ENCODE measurements around the gene MBD6. TPM values are rescaled to one million over a fixed set of nuclear protein-coding genes. Genes with fewer than 3 reads are reported as not detected.

Gene MBD6
- total RNA-seq, 1 donor from 2014 or later = 58.5 TPM

GRCh38 chr12:57473886-57474285 is 48.7 kb upstream of the MBD6 start:
- Histone ChIP-seq H4K20me1 (ENCODE audit: insufficient read depth, low read length) (no peaks in the 10 kb centered on the region), H3K27ac (ENCODE audit: low read depth, low read length) (no peak overlapping the region), H3K4me1 (ENCODE audit: insufficient read depth, low read length) (peaks cover 9% of the 10 kb centered on the region), H3K27me3 (ENCODE audit: insufficient read depth, low read length) (peaks cover 46% of the 10 kb centered on the region), H3K4me3 (ENCODE audit: insufficient read depth, low read depth, low read length) (no peak overlapping the region), H3K4me2 (ENCODE audit: low read length) (no peak overlapping the region), H3K36me3 (ENCODE audit: insufficient read depth, low read length) (no peaks in the 10 kb centered on the region), H2AFZ (ENCODE audit: low read depth, low read length) (no peak overlapping the region), H3K9ac (ENCODE audit: low read length) (no peak overlapping the region), H3K79me2 (ENCODE audit: insufficient read depth, low read length) (no peaks in the 10 kb centered on the region), H3K9me3 (ENCODE audit: insufficient read depth, low read depth, low read length) (no peaks in the 10 kb centered on the region)
- FAIRE-seq (no peak), DNase-seq (ENCODE audit: low read depth) (no peak)
- Mint-ChIP-seq H3K36me3 (ENCODE audit: low read depth, unreplicated experiment) (peaks cover 9% of the 10 kb centered on the region), H3K9me3 (ENCODE audit: unreplicated experiment) (peaks cover 16% of the 10 kb centered on the region), H3K27ac (ENCODE audit: unreplicated experiment) (no peak overlapping the region), H3K4me1 (ENCODE audit: low read depth, unreplicated experiment) (peaks cover 12% of the 10 kb centered on the region), H3K4me3 (ENCODE audit: unreplicated experiment) (no peak overlapping the region), H3K27me3 (ENCODE audit: low read depth, unreplicated experiment) (peaks cover 70% of the 10 kb centered on the region)
- TF ChIP-seq EZH2 (IDR thresholded peaks at IDR 0.05; ENCODE audit: insufficient read depth, low read length) (no peak), CTCF (IDR thresholded peaks at IDR 0.05; ENCODE audit: insufficient read depth, low read depth, low read length) (no peak)

- Mint-ChIP-seq H3K27ac (ENCODE audit: unreplicated experiment) (no peak overlapping the region), H3K4me1 (ENCODE audit: low read depth, unreplicated experiment) (peaks cover 15% of the 10 kb centered on the region), H3K27me3 (ENCODE audit: low read depth, unreplicated experiment) (peaks cover 67% of the 10 kb centered on the region), H3K36me3 (ENCODE audit: low read depth, unreplicated experiment) (peaks cover 6% of the 10 kb centered on the region), H3K4me3 (ENCODE audit: unreplicated experiment) (peak overlapping the region; percentile 30), H3K9me3 (ENCODE audit: unreplicated experiment) (peaks cover 16% of the 10 kb centered on the region)
- Histone ChIP-seq H3K9me3 (ENCODE audit: insufficient read depth, low read depth, low read length) (no peaks in the 10 kb centered on the region), H2AFZ (ENCODE audit: low read depth, low read length) (no peak overlapping the region), H3K4me2 (ENCODE audit: low read length) (no peak overlapping the region), H3K4me3 (ENCODE audit: insufficient read depth, low read depth, low read length) (no peak overlapping the region), H3K27ac (ENCODE audit: low read depth, low read length) (no peak overlapping the region), H4K20me1 (ENCODE audit: insufficient read depth, low read length) (no peaks in the 10 kb centered on the region), H3K79me2 (ENCODE audit: insufficient read depth, low read length) (no peaks in the 10 kb centered on the region), H3K4me1 (ENCODE audit: insufficient read depth, low read length) (peaks cover 9% of the 10 kb centered on the region), H3K27me3 (ENCODE audit: insufficient read depth, low read length) (peaks cover 46% of the 10 kb centered on the region), H3K36me3 (ENCODE audit: insufficient read depth, low read length) (no peaks in the 10 kb centered on the region), H3K9ac (ENCODE audit: low read length) (no peak overlapping the region)
- FAIRE-seq (no peak), DNase-seq (ENCODE audit: low read depth) (no peak)
- TF ChIP-seq EZH2 (IDR thresholded peaks at IDR 0.05; ENCODE audit: insufficient read depth, low read length) = no peak
- no peak for TF ChIP-seq CTCF (IDR thresholded peaks at IDR 0.05; ENCODE audit: insufficient read depth, low read depth, low read length)
Measured at GRCh38 chr12:57474430-57474829, 48.2 kb upstream of the MBD6 start.

DNA sequence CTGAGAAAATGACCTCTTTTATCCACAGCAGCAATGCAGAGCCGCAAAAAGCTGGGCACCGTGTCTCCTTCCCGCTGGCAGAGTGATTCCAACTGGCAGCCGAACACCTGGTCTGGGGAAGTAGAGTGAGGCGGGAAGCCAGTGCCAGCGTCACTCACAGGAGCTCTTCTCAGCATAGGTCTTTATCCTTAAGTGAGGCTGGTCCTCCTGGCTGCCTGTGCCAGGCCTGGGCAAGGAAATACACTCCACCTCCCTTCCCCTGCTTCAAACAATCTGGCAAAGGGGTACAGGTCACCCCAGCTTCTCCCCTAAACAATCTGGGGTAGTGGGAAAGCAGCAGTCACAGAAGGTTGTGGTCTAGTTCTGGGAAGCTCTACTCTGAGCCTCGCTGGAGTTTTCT is 47.8 kb upstream of the MBD6 start:
- no peak for FAIRE-seq
- H3K27me3 ChIP-seq (ENCODE audit: insufficient read depth, low read length) = peaks cover 46% of the 10 kb centered on the region
- no peaks in the 10 kb centered on the region for H4K20me1 ChIP-seq (ENCODE audit: insufficient read depth, low read length)
- peak overlapping the region; percentile 81 for H3K4me2 ChIP-seq (ENCODE audit: low read length)
- Mint-ChIP-seq H3K27ac (ENCODE audit: unreplicated experiment) (no peak overlapping the region), H3K4me3 (ENCODE audit: unreplicated experiment) (peak overlapping the region; percentile 54), H3K4me1 (ENCODE audit: low read depth, unreplicated experiment) (peaks cover 18% of the 10 kb centered on the region), H3K27me3 (ENCODE audit: low read depth, unreplicated experiment) (peaks cover 65% of the 10 kb centered on the region), H3K36me3 (ENCODE audit: low read depth, unreplicated experiment) (peaks cover 6% of the 10 kb centered on the region), H3K9me3 (ENCODE audit: unreplicated experiment) (peaks cover 16% of the 10 kb centered on the region)
- H3K4me3 ChIP-seq (ENCODE audit: insufficient read depth, low read depth, low read length) = no peak overlapping the region
- H3K9ac ChIP-seq (ENCODE audit: low read length) = no peak overlapping the region
- no peak overlapping the region for H2AFZ ChIP-seq (ENCODE audit: low read depth, low read length)
- peaks cover 9% of the 10 kb centered on the region for H3K4me1 ChIP-seq (ENCODE audit: insufficient read depth, low read length)
- no peaks in the 10 kb centered on the region for H3K9me3 ChIP-seq (ENCODE audit: insufficient read depth, low read depth, low read length)
- no peak for DNase-seq (ENCODE audit: low read depth)
- TF ChIP-seq CTCF (IDR thresholded peaks at IDR 0.05; ENCODE audit: insufficient read depth, low read depth, low read length) (no peak), EZH2 (IDR thresholded peaks at IDR 0.05; ENCODE audit: insufficient read depth, low read length) (no peak)
- no peak overlapping the region for H3K27ac ChIP-seq (ENCODE audit: low read depth, low read length)
- H3K36me3 ChIP-seq (ENCODE audit: insufficient read depth, low read length) = no peaks in the 10 kb centered on the region
- no peaks in the 10 kb centered on the region for H3K79me2 ChIP-seq (ENCODE audit: insufficient read depth, low read length)
